HL-60 (cell line): ENCODE measurements around the gene GMPR.

Experiments used
- DNase-seq, 2 experiments: peaks; one replicate each; pipeline ENCODE4 v3.0.0-alpha.2; 2010 to 2020; ENCODE audit warnings: low read depth in 1 of 2, low spot score in 1 of 2
- H3K27ac ChIP-seq: fragments of 250-450 bp; sonication (Bioruptor Pico); replicated peaks from 2 replicates; pipeline ENCODE4 v1.5.1; 2020; ENCODE audit warnings: mild to moderate bottlenecking, moderate library complexity
- H3K27me3 ChIP-seq: fragments of 250-450 bp; sonication (Bioruptor Pico); 2 replicates; pipeline ENCODE4 v1.5.1; 2021; ENCODE audit warnings: mild to moderate bottlenecking, moderate library complexity; ENCODE audit not compliant: insufficient read depth, poor library complexity, severe bottlenecking
- H3K4me3 ChIP-seq: replicated peaks from 2 replicates; pipeline ENCODE4 v1.5.1; 2011; ENCODE audit warnings: mild to moderate bottlenecking, control low read depth, low read length; ENCODE audit not compliant: insufficient read depth
- GABPA ChIP-seq: IDR thresholded peaks from 2 replicates; pipeline ENCODE4 v1.6.1; 2012; ENCODE audit warnings: low read depth
- POLR2AphosphoS5 ChIP-seq: IDR thresholded peaks from 2 replicates; pipeline ENCODE4 v1.6.1; 2012; ENCODE audit warnings: low read depth
- SPI1 ChIP-seq: IDR thresholded peaks from 2 replicates; pipeline ENCODE4 v1.6.1; 2012; ENCODE audit warnings: low read depth, mild to moderate bottlenecking, borderline replicate concordance
- TF ChIP-seq, protein P1 (sequence below): IDR thresholded peaks from one replicate; pipeline ENCODE4 v1.5.1; 2011; ENCODE audit warnings: low read length, control low read depth, inconsistent platforms; ENCODE audit not compliant: insufficient read depth
- TF ChIP-seq, protein P2 (sequence below): IDR thresholded peaks from 2 replicates; pipeline ENCODE4 v1.6.1; 2012; ENCODE audit warnings: low read depth; ENCODE audit not compliant: insufficient replicate concordance

The GMPR gene

DNA sequence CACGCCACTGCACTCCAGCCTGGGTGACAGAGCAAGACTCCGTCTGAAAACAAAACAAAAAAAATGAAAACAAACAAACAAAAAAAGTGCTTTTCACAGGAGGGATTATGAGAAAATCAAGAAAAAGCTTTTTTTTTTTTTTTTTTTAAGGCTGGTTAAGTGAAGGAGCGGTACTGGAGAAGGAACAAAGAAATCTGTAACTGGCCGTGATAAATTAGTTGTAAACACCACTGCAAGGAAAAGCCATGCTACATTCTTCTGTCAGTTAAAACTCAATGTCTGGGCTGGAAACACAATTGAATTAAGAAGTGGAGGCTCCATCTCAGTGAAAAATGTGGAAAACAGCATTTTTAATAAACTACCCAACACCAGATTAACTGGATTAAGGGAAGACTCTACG, 6.3 kb upstream of the GMPR start:
- peaks cover 24% of the 10 kb centered on the region for H3K27me3 ChIP-seq
- no peak overlapping the region for H3K4me3 ChIP-seq
- DNase-seq = no peak
- no peak for TF ChIP-seq POLR2AphosphoS5
- TF ChIP-seq SPI1 = no peak
- TF ChIP-seq, protein P1, sequence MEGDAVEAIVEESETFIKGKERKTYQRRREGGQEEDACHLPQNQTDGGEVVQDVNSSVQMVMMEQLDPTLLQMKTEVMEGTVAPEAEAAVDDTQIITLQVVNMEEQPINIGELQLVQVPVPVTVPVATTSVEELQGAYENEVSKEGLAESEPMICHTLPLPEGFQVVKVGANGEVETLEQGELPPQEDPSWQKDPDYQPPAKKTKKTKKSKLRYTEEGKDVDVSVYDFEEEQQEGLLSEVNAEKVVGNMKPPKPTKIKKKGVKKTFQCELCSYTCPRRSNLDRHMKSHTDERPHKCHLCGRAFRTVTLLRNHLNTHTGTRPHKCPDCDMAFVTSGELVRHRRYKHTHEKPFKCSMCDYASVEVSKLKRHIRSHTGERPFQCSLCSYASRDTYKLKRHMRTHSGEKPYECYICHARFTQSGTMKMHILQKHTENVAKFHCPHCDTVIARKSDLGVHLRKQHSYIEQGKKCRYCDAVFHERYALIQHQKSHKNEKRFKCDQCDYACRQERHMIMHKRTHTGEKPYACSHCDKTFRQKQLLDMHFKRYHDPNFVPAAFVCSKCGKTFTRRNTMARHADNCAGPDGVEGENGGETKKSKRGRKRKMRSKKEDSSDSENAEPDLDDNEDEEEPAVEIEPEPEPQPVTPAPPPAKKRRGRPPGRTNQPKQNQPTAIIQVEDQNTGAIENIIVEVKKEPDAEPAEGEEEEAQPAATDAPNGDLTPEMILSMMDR = no peak
- TF ChIP-seq GABPA = no peak
- TF ChIP-seq, protein P2, sequence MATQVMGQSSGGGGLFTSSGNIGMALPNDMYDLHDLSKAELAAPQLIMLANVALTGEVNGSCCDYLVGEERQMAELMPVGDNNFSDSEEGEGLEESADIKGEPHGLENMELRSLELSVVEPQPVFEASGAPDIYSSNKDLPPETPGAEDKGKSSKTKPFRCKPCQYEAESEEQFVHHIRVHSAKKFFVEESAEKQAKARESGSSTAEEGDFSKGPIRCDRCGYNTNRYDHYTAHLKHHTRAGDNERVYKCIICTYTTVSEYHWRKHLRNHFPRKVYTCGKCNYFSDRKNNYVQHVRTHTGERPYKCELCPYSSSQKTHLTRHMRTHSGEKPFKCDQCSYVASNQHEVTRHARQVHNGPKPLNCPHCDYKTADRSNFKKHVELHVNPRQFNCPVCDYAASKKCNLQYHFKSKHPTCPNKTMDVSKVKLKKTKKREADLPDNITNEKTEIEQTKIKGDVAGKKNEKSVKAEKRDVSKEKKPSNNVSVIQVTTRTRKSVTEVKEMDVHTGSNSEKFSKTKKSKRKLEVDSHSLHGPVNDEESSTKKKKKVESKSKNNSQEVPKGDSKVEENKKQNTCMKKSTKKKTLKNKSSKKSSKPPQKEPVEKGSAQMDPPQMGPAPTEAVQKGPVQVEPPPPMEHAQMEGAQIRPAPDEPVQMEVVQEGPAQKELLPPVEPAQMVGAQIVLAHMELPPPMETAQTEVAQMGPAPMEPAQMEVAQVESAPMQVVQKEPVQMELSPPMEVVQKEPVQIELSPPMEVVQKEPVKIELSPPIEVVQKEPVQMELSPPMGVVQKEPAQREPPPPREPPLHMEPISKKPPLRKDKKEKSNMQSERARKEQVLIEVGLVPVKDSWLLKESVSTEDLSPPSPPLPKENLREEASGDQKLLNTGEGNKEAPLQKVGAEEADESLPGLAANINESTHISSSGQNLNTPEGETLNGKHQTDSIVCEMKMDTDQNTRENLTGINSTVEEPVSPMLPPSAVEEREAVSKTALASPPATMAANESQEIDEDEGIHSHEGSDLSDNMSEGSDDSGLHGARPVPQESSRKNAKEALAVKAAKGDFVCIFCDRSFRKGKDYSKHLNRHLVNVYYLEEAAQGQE = no peak
- no peak overlapping the region for H3K27ac ChIP-seq

DNA sequence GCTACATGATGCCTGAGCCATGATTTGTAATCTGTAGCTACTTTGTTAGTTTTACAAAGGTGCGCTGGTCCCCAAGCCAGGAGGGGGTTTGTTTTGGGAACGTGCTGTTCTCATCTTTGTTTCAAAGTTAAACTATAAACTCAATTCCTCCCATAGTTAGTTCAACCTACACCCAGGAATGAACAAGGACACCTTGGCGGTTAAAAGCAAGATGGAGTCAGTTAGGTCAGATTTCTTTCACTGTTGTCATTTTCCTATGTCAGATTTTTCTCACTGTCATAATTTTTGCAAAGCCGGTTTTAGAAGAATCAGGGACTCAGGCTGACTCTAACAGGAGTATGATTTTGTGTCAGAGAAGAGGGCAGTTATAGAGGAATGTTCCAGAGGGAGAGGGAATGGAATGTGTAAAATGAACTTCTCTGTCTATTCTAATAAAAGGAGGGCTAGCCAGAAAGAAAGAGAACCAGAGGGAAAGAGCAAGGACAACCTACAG, 2.3 kb upstream of the GMPR start:
- no peak for TF ChIP-seq GABPA
- TF ChIP-seq SPI1 = no peak
- TF ChIP-seq, protein P2 = no peak
- no peak for TF ChIP-seq POLR2AphosphoS5
- TF ChIP-seq, protein P1 = no peak
- H3K4me3 ChIP-seq = no peak overlapping the region
- H3K27me3 ChIP-seq = peaks cover 31% of the 10 kb centered on the region
- DNase-seq = no peak
- no peak overlapping the region for H3K27ac ChIP-seq

DNA sequence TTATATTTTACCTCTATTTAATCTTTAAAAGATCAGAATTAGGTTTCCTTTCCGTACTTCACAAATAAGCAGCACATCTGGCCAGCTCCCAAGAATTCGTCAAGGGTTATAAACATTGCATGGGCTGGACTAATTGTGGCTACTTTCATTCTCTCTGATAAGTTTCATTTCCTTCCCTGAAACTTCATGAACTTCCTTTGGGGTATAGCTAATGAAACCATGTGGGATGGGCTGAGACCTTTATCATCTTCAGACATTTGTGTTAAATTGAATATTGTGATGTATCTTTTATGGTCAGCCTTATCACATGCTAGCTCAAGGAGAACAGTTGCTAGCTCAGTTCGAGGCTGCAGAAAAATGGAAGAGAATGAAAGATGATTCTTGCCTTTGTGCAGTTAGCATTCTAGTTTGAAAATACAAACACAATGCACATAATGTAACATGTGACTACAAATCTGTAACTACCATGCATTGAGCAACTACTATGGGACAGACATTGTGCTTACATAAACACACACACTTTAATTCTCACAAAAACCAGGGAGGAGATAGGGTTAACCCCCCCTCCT, 1.7 kb upstream of the GMPR start:
- Histone ChIP-seq H3K27me3 (peaks cover 31% of the 10 kb centered on the region), H3K27ac (no peak overlapping the region), H3K4me3 (no peak overlapping the region)
- DNase-seq = no peak
- TF ChIP-seq, protein P1 = no peak
- TF ChIP-seq POLR2AphosphoS5 = no peak
- TF ChIP-seq, protein P2 = no peak
- no peak for TF ChIP-seq SPI1
- no peak for TF ChIP-seq GABPA
